Neural cell (in vitro differentiated cells): Measurements from ENCODE around the gene IL31RA.
"Not testable (repeated sequence)": the region's sequence is repeated elsewhere in the genome, so short reads cannot be mapped to it uniquely, and the experiment has no call there.

Source experiments
- EP300 ChIP-seq: fragments of 450-650 bp; conservative IDR thresholded peaks from 2 replicates; pipeline ENCODE4 v1.6.1; 2014; ENCODE audit warnings: antibody characterized with exemption, mild to moderate bottlenecking, moderate library complexity; ENCODE audit not compliant: poor library complexity, severe bottlenecking
- EZH2 ChIP-seq: fragments of 200-600, 300-800 bp; shearing (Covaris generic), sonication (generic); IDR thresholded peaks from 2 replicates; pipeline ENCODE4 v1.6.1; 2014; ENCODE audit warnings: antibody characterized with exemption, low read length, borderline replicate concordance, mild to moderate bottlenecking; ENCODE audit not compliant: insufficient read depth, poor library complexity, severe bottlenecking
- MXI1 ChIP-seq: fragments of 450-650 bp; conservative IDR thresholded peaks from 2 replicates; pipeline ENCODE4 v1.6.1; 2014; ENCODE audit warnings: antibody characterized with exemption, mild to moderate bottlenecking; ENCODE audit not compliant: poor library complexity, severe bottlenecking
- POLR2AphosphoS5 ChIP-seq: IDR thresholded peaks from 2 replicates; pipeline ENCODE4 v1.6.1; 2012
- RAD21 ChIP-seq: fragments of 450-650 bp; conservative IDR thresholded peaks from 2 replicates; pipeline ENCODE4 v1.6.1; 2014; ENCODE audit warnings: antibody characterized with exemption, mild to moderate bottlenecking, moderate library complexity
- REST ChIP-seq: IDR thresholded peaks from 2 replicates; pipeline ENCODE4 v1.6.1; 2012; ENCODE audit warnings: borderline replicate concordance
- SMC3 ChIP-seq: fragments of 450-650 bp; conservative IDR thresholded peaks from 2 replicates; pipeline ENCODE4 v1.6.1; 2014; ENCODE audit warnings: antibody characterized with exemption, mild to moderate bottlenecking, moderate library complexity; ENCODE audit not compliant: poor library complexity
- TAF1 ChIP-seq: IDR thresholded peaks from 2 replicates; pipeline ENCODE4 v1.6.1; 2012; ENCODE audit warnings: low read depth
- TF ChIP-seq, protein P1 (sequence below): fragments of 450-650 bp; IDR thresholded peaks from 2 replicates; pipeline ENCODE4 v1.5.1; 2014; ENCODE audit warnings: antibody characterized with exemption, mild to moderate bottlenecking, moderate library complexity; ENCODE audit not compliant: poor library complexity, severe bottlenecking

DNA sequence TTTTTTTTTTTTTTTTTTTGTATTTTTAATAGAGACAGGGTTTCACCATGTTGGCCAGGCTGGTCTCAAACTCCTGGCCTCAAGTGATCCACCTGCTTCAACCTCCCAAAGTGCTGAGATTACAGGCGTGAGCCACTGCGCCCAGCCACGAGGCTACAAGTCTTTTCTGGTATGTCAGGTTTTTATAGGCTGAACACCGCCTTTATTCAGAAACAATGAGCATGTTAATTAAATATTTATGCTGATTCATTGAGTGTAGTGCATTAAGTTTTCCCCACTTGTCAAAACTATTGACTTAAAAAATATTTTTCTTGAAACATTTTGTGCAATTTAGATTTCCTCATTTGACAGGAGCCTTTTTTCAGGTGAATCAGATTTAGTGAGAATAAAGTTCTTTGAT, 35.2 kb upstream of the IL31RA start:
- not testable (repeated sequence) for TF ChIP-seq SMC3, EZH2, RAD21, POLR2AphosphoS5, EP300, REST, MXI1, TAF1
- TF ChIP-seq, protein P1, sequence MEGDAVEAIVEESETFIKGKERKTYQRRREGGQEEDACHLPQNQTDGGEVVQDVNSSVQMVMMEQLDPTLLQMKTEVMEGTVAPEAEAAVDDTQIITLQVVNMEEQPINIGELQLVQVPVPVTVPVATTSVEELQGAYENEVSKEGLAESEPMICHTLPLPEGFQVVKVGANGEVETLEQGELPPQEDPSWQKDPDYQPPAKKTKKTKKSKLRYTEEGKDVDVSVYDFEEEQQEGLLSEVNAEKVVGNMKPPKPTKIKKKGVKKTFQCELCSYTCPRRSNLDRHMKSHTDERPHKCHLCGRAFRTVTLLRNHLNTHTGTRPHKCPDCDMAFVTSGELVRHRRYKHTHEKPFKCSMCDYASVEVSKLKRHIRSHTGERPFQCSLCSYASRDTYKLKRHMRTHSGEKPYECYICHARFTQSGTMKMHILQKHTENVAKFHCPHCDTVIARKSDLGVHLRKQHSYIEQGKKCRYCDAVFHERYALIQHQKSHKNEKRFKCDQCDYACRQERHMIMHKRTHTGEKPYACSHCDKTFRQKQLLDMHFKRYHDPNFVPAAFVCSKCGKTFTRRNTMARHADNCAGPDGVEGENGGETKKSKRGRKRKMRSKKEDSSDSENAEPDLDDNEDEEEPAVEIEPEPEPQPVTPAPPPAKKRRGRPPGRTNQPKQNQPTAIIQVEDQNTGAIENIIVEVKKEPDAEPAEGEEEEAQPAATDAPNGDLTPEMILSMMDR: not testable (repeated sequence)
